Stimulated activated CD4-positive, alpha-beta T cell treated with anti-CD3 and anti-CD28 coated beads, Interleukin-12 subunit alpha, Interleukin-12 subunit beta, amount 100 ng/mL, for 48 hours (primary cell): ENCODE results near the gene SPNS3.

ENCODE experiments used
- DNase-seq, 3 donors: peaks; one replicate each; pipeline ENCODE4 v3.0.0-alpha.2; 2020; ENCODE audit warnings: low read depth in 2 of 3, low spot score in 1 of 3

The SPNS3 gene

DNA sequence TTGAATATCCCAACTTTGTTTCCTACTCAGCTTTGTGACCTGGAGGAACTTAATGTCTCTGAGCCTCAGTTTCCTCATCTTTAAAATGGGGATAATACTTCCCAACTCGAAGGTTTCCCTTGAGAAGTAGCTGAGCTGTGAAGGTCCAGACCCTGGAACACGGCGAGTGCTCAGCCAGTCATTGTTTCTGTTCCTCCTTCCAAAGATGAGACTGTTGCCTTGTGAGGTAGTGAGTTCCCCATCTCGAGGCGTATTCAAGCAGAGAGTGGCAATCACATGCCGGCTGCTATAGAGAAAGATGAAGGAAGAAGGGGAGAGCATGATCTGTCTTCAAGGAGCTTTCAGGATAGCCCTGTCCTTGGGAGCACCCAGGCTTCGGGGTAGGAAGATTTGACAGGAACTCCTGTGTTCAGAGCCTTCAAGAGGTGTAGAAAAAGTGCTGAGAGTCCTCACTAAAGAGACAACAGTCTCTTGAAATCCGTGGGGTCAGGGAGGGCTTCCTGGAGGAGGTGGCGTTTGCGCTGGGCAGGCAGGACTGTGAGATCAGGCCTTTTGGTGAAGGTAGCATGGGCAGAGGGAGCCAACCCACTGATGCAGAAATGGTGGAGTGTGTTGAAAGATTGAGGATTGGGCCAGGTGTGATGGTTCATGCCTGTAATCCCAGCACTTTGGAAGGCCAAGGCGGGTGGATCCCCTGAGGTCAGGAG, 92.1 kb downstream of the SPNS3 start:
- DNase-seq, result no peak

DNA sequence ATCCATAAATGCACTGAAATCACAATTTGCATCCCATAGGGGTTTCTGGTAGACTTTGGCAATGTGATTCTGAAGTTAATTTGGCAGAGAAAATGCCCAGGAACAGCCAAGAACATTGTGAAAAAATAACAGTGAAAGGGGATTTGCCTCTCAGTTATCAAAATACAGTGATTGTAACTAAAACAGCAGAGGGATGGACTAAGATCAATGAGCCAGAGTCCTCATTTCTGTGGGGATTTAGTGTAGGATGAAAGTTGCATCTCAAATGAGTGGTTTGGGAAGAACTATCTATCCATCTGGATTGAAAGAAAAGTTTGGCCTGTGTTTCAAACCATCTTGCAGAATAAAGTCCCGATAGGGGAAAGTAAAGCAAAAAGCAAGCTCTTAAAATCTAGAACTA, 93.4 kb downstream of the SPNS3 start:
- DNase-seq, result no peak

DNA sequence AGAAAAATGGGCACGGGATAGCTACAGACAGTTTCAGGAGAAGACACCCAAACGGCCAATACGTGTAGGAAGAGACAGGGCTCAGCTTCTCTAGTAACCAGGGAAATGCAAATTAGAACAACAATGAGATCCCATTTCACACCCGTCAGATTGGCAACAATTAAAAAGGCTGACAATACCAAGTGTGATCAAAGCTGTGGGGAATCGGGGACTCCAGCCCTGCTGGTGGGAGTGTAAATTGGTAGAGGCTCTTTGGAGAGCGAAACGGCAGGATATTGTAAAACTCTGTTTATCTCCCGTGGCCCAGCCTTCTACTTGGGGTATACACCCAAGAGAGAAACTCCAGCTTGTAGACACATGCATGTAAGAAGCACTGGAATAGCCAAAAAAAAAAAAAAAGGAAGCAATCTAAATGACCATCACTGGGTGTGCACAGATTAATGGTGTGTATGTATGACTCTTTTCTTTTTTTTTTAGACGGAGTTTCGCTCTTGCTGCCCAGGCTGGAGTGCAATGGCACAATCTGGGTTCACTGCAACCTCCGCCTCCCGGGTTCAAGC, 93.9 kb downstream of the SPNS3 start:
- no peak for DNase-seq

DNA sequence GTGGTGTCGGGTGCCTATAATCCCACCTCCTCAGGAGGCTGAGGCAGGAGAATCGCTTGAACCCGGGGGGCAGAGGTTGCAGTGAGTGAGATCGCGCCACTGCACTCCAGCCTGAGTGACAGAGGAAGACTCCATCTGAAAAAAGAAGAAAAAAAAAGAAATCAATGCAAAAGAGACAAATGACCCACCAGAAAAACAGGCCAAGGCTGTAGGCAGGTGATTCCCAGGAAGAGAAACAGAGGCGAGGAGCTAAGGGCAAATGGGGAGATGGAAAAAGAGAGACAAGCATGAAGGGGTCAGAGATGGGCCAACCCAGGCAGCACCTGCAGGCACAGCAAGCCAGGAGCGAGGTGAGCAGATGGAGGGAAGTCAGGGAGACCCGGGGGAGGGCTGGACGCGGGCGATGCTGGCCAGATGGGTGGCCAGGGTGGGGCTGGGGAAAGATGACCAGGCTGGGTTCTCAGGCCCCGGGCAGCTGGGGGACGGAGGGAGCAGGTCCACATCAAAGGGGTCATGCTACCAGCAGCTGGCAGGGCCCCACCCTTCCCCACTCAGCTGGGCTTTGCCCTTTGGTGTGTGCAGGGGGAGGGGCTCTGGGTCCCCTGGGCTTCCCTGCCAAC, 95.9 kb downstream of the SPNS3 start:
- DNase-seq, result no peak

DNA sequence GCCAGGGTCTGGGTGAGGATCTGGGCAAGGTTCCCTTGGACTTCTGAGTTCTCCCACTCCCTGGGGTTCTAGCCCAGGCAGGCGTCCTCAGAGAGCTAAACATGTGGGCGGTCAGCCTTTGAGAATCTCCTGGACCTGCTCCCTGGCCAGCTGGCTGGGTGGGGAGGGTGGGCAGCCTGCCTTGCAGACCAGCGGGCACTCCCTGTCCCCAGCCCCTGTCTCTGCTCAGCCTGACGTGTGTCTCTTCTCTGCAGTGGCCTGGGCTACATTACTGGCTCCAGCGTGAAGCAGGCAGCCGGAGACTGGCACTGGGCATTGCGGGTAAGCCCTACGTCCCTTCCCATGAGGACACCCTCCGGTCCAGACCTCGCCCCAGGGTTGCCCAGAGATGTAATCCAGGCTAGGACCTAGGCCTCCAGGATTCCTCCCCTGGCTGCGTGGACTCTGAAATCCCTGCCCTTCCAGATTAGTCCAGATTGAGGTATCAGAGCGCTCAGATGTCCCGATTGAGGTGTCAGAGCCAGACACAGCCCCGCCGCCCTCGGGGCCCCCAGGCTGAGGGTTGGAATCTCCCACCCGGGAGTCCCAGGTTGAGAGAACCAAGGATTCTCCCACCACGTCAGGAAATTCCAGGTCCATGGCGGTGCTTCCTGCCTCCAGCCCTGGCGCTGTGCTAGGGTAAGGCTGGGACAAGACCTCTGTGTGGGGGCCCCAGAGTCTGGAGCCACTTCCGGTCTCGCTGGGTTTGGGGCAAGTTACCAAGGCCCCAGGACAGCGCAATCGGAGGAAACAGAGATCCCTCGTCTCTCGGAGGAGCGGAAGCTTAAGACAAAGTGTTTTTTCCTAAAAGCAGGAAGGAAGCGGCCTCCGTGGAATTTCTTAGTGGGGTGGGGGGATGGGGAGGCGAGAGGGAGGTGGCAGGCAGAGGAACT, 97.3 kb downstream of the SPNS3 start:
- DNase-seq, result no peak

DNA sequence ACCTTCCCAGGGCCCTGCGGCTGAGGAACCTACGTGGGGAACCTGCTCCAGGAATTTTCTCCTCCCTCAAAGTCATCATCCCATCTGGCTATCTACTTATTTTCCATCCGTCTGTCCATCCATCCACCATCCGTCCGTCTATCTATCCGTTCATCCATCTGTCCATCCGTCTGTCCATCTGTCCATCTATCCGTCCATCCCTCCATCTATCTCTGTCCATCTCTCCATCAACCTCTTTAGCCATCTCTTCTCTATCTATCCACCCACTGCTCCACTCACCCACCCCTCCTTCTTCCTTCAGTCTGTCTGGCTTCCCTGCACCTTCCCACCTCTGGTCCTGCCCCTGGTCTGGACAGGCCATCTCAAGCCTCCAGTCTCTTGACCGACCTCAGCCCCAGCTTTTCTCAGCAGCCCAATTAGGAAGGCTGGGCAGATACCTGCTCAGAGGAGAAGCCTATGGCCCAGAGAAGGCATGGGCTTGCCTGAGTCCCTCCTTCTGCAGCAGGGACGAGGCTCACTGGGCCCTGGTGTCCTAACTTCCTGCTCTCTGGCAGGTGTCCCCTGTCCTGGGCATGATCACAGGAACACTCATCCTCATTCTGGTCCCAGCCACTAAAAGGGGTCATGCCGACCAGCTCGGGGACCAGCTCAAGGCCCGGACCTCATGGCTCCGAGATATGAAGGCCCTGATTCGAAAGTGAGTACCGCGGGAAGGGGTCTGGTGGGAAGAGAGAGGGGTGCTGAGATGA, 98.4 kb downstream of the SPNS3 start:
- DNase-seq, result no peak

DNA sequence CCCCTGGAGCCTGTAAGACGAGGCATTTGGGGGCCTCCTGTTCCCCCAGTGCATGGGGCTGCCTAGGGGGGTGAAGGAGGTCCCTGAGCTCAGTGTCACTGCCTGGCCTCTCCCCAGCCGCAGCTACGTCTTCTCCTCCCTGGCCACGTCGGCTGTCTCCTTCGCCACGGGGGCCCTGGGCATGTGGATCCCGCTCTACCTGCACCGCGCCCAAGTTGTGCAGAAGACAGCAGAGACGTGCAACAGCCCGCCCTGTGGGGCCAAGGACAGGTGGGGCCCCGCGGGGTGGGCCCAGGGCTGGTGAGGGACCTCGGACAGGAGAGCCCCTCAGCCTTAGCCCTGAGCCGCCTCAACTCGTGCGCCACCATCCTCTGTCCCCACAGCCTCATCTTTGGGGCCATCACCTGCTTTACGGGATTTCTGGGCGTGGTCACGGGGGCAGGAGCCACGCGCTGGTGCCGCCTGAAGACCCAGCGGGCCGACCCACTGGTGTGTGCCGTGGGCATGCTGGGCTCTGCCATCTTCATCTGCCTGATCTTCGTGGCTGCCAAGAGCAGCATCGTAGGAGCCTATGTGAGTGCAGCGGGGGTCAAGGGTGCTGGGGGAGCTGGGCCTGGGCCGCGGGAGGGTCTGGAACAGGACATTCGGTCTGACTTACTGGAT, 99.3 kb downstream of the SPNS3 start:
- DNase-seq, result no peak

DNA sequence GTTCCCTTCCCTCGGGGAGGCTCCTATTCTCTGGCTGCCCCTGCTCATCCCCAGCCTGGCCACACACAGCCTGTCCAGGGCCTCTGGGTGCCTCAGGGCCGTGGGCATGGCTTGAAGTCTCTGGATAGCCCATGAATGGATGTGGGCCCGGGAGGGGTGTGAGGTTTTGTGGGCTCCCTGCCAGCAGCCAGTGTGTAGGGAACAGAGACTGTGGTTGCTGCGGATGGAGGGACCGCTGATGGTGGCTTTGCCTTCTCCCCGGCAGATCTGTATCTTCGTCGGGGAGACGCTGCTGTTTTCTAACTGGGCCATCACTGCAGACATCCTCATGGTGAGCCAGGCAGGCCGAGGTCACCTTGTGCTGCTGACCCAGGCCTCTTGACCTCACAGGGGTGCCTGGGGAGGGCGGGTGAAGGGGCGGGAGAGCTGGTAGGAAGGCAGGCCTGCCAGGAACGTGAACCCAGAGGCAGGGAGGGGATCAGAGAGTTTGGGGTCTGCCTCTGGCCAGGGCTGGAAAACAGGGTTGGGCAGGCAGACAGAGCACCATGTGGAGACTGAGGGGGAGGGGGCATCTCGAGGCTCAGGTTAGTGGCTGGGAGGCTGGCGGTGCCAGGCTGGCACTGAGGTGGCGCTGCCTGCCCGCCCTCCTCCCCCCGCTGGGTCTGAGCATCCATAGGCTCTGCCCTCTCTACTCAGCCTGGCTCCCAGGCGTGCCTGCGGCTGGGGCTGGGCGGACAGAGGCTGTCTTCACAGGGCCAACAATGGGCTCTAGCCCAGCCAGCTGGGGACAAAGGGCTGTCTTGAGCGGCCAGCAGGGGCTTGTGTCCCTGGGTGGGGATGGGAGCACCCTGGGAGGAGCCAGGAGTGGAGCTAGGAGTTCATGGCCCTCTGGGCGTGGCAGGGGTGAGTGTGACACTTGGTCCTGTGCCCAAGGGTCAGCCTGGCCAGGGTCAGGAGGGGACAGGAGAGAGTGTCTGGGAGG, 100.1 kb downstream of the SPNS3 start:
- no peak for DNase-seq

DNA sequence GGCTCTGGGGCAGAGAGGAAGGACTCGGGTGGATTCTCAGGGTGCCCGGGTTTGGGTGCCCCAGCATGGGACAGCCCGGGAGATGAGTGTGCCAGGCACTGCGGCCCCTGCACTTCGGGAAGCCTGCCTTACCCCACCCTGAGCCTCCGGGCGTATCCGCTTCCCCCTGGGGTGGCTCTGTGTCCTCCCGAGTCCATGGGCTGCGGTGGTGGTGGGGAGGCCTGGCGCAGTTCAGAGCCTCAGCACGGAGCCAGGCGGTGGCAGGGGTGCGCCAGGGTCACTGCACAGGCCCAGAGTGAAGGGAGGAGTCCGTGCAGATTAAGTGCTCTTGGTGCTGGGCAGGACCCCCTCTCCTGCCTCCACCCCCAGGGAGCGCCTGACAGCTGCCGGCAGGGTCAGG, 100.8 kb downstream of the SPNS3 start:
- no peak for DNase-seq

DNA sequence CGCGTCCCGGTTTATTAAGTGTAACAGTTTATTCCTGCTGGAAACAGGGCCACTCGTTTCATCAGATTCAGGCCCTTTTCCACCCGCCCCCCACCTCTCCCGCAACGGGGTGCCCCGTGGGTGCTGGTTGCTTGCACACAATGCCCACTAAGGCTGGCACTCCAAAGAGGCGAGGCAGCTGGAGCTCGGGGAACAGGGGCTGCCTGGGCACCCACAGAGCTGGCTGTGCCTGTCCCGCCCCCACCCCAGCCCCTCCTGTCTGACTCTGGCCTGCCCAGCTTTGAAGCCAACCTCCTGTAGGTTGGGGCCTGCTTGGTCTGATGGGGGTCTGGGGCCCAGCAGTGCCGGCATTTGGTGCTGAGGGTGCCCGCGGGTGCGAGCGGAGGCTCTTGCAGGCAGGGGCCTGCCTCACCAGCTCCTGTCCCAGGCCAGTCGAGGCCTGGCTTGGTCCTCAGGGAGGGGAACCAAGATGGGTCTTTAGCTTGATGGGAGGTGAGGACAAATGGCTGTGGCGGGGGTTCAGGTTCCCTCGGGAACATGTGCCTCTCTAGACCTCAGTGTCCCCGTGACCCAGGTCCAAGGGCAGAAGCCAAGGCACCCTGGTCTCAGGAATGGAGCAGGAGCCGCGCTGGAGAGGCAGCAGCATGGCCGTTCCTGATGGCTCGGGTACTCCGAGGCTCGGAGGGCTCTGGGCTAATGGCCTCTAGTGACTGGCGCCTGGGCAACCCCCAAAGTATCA, 101.4 kb downstream of the SPNS3 start:
- no peak for DNase-seq

DNA sequence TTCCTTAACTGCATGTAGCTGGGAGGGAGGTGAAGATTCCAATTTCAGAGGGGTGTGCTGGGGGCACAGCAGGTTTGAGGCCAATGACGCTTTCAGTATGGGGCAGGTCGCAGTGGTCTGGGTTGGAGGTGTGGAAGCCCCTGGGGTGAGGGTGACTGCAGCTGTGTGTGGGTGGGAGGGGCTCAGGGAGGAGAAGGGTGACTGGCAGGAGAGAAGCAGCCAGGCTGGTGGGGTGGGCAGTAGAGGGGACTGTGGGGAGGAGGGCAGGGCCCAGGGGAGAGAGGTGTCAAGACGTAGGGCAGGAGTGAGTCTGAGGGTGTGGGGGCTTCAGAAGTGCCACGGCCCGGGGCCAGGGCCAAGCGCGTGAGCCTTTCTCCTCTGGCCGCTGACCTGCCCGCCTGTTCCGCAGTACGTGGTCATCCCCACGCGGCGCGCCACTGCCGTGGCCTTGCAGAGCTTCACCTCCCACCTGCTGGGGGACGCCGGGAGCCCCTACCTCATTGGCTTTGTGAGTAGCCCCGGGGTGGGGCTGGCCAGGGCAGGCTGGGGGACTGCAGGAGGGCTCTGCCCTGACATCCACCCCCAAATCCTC, 102.0 kb downstream of the SPNS3 start:
- no peak for DNase-seq

DNA sequence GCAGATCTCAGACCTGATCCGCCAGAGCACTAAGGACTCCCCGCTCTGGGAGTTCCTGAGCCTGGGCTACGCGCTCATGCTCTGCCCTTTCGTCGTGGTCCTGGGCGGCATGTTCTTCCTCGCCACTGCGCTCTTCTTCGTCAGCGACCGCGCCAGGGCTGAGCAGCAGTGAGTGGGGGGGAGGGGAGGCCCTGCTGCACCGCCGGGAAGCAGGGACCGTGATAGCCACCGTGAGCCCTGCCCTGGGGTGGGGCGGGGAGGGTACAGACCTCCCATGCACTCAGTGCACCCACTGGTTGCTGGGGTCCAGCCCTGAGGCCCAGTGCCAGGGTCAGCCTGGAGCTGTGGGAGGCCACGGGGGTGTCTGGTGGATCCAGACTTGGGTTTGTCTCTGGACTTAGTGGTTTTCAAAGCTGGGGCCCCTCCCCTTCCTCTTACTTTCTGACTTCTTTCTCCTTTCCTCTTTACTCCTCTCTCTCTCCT, 102.6 kb downstream of the SPNS3 start:
- DNase-seq, result no peak

DNA sequence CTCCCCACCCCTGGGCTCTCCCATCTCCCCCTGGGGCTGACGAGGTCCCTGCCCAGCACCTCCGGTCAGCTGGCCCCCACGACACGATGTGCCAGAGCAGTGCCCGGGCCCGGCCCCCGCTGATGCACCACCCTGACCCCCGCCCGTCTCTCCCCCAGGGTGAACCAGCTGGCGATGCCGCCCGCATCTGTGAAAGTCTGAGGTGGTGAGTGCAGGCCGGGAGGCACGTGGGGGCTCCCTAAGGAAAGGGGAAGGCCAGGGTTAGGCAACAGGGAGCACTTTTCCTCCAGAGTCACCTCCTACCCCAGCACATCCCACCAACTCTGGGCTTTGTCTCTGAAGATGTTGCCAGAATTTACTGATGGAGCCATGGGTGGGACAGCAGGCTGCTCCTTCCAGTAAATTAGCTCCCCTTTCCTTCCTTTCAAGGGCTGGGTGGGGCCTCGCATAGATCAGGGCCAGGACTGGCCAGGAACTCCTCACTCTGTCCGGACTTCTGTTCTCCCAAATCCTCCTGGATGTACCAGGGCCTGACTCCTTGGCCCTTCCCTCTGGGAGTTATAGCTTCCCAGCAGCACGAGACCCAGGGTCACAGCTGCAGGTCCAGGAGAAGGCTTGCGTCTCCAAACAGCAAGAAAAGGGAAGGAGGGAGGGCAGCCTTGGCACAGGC, 103.1 kb downstream of the SPNS3 start:
- DNase-seq, result no peak
